GM18526 (cell line): ENCODE measurements around the gene SEMA3D.

Source experiments
- POLR2A ChIP-seq: IDR thresholded peaks from 3 replicates; pipeline ENCODE4 v1.6.1; 2011; ENCODE audit not compliant: insufficient read length; ENCODE audit errors: extremely low read depth

The SEMA3D gene

GRCh38 chr7:85201209-85201608 lies 14.4 kb upstream of the SEMA3D start:
- no peak for TF ChIP-seq POLR2A

DNA sequence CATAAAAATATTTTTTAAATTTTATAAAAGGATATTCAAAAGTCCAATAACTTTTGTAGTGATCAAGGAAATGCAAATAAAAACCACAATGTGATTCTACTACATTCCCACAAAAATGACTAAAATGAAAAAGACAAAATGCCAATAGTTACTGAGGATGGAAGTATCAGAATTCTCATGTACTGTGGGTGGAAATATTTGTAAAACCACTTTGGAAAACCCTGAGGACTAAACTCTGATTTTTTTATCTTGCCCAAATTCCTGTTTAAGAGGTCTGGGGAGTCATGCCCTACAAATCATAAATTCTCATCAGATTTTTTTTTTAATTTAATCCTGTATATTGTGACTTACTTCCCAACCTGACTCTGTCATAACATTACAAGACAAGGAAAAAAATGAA lies 9.8 kb upstream of the SEMA3D start:
- TF ChIP-seq POLR2A: no peak

DNA sequence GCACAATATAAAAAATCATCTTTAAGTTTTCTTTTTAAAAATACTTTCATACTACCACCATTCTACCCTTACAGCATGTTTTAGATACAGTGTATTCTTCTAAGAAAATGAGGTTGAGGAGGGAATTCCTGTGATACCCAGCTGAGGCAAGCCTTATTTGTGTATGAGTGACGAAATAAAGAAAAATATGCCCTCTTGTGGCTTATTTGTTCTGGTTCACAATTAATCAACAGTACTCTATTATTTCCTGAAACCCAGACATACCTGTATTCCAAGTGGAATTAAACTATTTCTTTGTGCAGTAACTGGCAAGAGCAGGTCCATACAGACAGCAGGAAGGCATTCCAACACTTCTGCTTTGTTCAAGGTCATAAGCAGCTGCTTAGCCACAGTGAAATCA lies 4.5 kb upstream of the SEMA3D start:
- no peak for TF ChIP-seq POLR2A

GRCh38 chr7:85186083-85186520 lies 754 bp downstream of the SEMA3D start:
- no peak for TF ChIP-seq POLR2A

DNA sequence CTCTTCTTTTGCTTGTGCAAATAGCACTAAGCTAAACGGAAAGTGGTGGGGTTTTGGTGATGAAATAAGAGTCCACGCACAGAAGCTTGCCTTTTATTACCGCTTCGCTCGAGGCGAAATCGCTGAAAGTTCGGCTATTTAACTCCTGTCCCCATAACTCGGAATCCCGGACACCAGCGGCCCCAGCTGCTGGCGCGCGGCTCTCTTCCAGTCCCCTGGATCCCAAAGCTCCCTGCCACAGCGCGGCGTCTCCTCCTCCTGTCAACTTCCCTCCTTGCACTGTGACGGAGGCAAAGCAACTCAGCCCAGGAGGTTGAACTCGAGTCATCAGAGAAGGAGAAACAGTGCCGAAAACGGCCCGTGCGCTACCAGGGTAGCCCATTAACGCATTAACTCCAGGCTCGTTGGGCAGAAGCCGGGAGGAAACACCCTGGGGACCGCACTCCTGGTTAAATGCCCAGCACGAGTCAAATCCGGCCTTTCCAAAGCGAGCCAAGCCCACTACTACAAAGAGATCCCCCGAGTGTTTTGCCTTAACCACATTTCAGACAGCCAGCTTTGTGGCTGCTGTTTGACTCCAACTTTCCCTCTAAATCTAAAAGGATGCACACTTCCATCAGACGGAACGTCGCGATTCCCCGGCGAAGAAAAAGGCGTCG lies 1.3 kb downstream of the SEMA3D start:
- TF ChIP-seq POLR2A: no peak

- TF ChIP-seq POLR2A: no peak
These were observed 2.0 kb downstream of the SEMA3D start for GRCh38 chr7:85184599-85185423.

- no peak for TF ChIP-seq POLR2A
These were observed 3.6 kb downstream of the SEMA3D start for GRCh38 chr7:85183296-85183695.

DNA sequence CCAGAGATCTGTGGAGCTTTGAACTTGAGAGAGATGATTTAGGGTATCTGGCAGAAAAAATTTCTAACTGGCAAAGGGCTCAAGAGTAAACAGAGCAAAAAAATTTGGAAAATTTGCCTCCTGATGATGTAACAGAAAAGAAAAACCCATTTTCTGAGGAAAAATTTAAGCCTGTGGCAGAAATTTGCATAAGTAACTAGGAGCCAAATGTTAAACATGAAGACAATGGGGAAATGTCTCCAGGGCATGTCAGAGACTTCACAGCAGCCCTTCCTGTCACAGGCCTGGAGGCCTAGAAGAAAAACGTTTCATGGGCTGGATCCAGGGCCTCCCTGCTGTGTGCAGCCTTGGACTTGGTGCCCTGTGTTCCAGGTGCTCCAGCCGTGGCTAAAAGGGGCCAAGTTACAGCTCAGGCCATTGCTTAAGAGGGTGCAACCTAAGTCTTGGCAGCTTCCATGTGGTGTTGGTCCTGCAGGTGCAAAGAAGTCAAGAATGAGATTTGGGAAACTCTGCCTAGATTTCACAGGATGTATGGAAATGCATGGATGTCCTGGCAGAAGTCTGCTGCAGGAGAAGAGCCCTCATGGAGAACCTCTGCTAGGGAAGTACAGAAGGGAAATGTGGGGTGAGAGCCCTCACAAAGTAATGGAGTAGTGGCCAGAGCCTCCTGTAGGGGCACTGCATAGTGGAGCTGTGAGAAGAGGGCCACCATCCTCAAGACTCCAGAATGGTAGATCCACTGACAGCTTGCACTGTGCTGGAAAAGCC lies 8.1 kb downstream of the SEMA3D start:
- TF ChIP-seq POLR2A: no peak

DNA sequence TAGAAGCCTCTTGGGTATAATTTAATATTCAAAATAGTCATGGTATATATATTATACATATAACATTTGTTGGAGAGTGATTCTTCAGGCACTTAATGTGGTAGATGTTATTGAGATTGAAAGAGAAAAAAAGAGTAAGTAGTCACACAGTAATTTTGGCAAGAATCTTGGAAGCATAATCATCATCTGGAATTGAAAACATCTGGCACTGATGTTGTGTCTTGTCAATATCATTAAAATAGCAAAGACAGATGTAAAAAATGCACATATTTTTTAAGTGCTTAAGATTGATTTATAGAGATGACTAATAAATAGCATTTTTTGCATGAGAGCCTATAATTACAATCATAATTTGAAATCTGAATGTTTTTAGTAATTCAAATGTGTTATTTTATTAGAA lies 9.5 kb downstream of the SEMA3D start:
- TF ChIP-seq POLR2A: no peak

DNA sequence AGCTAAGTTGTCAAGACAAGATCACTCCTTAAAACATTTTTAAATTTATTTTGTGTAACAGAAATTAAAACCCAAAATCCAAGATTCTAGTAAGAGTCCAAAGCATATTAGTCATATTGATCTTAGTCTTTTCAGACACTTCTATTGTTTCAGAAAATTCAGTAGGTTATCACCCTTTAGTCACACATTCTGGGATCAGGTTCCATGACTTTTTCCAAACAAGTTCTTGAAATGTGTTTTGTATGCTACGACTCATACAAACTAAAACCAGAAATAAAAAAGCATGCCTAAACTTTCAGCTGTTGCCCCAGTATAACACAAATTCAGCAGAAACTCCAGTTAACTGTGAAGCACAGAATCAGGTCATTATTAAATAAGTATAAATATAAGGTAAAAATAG lies 10.7 kb downstream of the SEMA3D start:
- TF ChIP-seq POLR2A: no peak

DNA sequence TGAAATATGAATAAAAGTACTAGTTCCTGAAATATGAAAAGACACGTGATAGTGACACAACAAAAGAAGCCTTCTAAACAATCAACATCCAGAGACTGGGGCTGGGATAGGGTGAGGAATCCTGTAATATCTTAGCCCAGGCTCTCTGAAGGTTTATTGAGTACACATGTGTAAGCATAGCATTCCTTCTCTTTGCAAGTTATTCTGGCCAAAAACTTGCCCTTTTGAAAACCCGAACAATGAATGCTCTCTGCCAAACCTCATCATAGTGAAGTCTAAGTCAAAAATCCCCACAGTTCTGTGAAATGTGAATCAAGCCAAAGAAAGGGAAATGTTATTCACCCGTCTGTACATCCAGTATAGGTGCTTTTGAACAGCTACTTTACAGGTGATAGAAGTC lies 11.6 kb downstream of the SEMA3D start:
- no peak for TF ChIP-seq POLR2A

- no peak for TF ChIP-seq POLR2A
These were observed 14.3 kb downstream of the SEMA3D start for GRCh38 chr7:85172530-85172941.

- no peak for TF ChIP-seq POLR2A
These were observed 19.2 kb downstream of the SEMA3D start for GRCh38 chr7:85167636-85168035.

GRCh38 chr7:85165263-85165662 lies 21.6 kb downstream of the SEMA3D start:
- no peak for TF ChIP-seq POLR2A

- TF ChIP-seq POLR2A: no peak
These were observed 22.5 kb downstream of the SEMA3D start for GRCh38 chr7:85164376-85164775.

DNA sequence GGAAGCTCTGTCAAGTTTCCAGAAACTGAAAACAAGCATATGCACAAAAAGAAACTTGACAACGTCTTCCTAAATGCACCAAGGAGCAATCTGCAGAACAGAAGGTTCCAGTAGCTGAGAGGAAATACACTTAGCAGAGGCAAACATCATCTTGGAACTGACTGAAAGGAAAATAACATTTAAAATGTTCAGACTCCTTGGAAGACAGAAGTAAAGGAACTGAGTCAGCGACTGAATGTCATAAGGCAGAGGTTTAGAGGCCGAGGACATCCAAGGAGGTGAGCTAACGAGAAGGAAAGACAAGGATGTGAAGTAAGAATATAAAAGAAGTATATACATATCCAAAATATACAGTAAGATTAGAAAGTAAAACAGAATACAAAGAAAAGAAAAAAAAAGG lies 24.1 kb downstream of the SEMA3D start:
- no peak for TF ChIP-seq POLR2A
